AG08396 (cell line): ENCODE data around the gene ALS2.
A peak's percentile ranks its signal among the peaks of the same experiment; 100 is the strongest.
"Not testable (repeated sequence)": the region's sequence is repeated elsewhere in the genome, so short reads cannot be mapped to it uniquely, and the experiment has no call there.

Source experiments
- DNase-seq: peaks from one replicate; pipeline ENCODE4 v3.0.0; 2012; ENCODE audit warnings: low spot score, mixed read lengths

The ALS2 gene

GRCh38 chr2:201674794-201675193, 105.9 kb downstream of the ALS2 start:
- no peak for DNase-seq

DNA sequence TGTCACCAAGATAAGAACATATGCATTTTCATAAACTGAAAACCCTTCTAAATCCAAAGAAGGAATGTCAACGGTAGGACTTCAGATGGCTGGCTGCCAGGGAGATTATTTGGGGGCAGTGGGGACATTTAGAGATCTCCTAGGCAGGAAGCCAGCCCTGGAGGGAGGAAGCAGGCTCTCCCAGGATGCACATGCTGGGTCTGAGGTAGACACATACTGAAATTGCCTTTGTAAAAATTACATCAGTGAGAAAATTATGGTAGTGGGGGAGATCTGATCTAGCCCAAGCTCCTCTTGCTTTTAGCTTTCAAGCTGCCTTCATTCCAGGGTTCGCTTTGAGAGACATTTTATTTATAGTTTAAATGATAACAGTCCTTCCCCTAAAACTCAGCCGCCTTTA, 106.4 kb downstream of the ALS2 start:
- DNase-seq, result no peak

- DNase-seq, result no peak
Observed at GRCh38 chr2:201673546-201673945, 107.2 kb downstream of the ALS2 start.

GRCh38 chr2:201671205-201671604, 109.5 kb downstream of the ALS2 start:
- DNase-seq, result not testable (repeated sequence)

DNA sequence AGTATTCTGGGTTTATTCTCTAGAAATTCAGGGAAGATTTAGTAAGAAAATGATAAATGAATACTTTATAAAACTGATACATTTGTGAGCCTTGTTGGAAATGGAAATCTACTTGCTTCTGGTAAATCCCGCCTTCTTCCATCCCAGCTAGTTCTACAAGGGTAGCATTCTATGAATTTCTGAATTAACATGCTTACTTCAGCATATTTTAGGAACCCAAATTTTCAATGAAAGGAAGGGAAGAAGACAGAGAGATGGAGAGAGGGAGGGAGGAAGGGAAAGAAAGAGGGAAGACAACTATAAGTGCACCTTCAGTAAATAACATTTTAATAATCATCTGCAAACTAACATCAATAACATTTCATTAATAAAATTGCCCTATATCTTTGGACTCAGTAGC, 110.9 kb downstream of the ALS2 start:
- DNase-seq, result no peak

GRCh38 chr2:201668402-201668910, 112.3 kb downstream of the ALS2 start:
- no peak for DNase-seq

DNA sequence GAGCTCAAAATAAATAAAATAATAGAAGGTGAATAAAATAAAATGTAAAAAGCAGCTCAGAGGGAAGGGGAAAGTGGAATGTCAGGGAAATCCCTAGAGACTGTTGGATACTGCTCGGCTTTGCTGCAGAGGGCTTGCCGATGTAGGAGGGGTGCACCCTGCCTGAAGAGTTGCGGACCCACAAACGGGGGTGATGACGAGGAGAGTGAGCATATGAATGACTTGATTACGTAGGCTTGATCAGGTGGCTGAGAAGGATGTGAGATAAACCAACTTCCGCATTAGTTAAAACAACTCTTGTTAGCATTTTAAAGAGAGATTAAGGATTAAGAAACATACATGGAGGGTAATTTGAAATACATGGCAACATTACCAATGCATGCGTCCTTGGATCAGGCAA, 116.4 kb downstream of the ALS2 start:
- DNase-seq, result no peak

DNA sequence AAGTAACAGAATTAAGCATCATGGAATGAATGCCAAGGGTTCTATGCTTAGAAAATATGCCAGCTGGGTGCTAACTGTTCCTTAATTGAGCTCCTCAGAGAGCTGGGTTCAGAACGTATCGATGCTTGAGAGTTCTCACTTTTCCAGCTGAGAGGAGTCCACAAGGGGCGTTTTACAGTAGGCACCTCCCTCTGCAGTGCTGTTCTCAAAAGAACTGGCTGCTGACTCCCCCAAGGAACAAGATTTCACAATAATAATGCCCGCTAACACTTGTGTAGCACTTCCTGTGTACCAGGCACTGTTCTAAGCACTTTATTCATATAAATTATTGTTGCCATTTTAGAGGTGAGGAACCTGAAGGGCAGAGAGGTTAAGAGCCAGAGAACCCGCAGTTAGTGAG, 119.4 kb downstream of the ALS2 start:
- DNase-seq, result no peak

DNA sequence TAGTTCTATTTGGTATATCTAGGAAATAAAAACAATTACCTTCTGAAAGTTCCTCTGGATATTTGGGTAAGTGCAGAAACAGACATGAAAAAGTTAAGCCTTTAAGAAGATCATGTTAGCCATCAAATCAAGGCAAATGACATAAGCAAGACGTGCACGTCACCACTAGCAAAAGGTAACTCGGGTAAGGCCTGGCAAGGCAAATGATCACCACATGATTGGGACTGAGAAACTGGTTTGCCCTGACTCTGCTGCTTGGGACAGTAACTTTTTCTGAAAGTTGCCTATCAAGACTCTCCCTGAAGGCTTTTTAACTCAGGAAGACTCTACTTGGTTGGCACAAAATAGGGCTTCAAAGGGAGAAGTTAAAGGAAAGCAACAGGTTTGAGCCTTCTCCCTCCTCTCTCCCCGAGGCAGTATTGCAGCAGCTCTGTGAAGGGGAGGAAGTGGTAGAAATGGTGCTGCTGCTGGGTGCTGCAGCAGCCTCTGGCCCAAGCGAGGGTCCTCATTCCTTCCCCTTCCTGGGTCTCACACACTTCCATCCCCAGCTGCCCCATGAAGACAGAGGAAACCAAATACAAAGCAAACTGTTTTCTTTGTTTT, 120.3 kb downstream of the ALS2 start:
- DNase-seq, result no peak

- no peak for DNase-seq
Observed at GRCh38 chr2:201656740-201657139, 124.0 kb downstream of the ALS2 start.

- no peak for DNase-seq
Observed at GRCh38 chr2:201656102-201656501, 124.6 kb downstream of the ALS2 start.

DNA sequence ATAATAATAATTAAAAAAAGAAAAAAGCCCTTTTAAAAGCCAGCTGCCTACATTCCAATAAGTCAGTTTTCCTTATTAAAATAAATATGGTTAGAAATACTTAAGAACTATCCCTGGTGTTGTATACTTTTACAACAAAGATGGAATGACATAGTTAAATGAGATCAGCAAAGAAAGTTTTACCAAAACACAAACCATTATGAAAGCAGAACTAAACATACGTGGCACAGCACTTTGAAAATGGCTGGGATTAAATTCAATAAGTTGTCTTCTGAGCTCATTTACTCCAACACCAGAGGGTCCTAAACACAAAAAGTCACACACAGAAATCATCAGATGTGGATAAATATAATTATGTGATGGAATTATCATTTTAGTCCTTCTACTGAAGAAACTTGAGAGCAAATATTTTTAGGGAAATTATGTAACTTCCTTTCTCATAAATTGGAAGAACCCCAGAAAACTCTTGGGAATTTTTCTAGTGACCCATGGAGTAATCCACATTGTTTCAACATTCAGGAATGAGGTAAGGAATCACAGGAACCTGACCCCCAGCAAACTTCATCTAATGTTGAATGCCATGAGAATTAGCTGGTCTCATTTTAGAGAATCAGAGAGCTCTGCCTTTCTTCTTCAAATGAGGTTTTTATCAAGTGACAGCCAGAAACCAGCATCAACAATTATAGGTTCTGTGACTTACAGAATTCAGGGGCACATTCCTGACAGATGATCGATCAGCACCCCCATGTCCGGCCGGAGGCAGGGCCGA, 125.9 kb downstream of the ALS2 start:
- DNase-seq, result peak; percentile 54

- DNase-seq, result no peak
Observed at GRCh38 chr2:201653221-201653620, 127.5 kb downstream of the ALS2 start.
